Measurements from ENCODE around the gene RXRG. TPM values are rescaled to one million over a fixed set of nuclear protein-coding genes. Genes with fewer than 3 reads are reported as not detected.
A peak's percentile ranks its signal among the peaks of the same experiment; 100 is the strongest.

The RXRG gene
- total and polyA plus RNA-seq, 4 donors, result 0.23 to 2.2 TPM; not detected in 2

GRCh38 chr1:165409657-165410358, 35.1 kb downstream of the RXRG start:
- intact Hi-C loops (cut with DNase I), result no loop called here
- 61 to 62% methylated on average over 4 of the region's 4 CpGs for WGBS, 2 donors
- no peaks in the 10 kb centered on the region for H3K9me3 ChIP-seq (ENCODE audit: control insufficient read depth, low read length)

GRCh38 chr1:165408518-165408917, 36.4 kb downstream of the RXRG start:
- ATAC-seq (ENCODE audit: low FRiP score) (peak; percentile 62), DNase-seq (no peak)
- Histone ChIP-seq H3K4me3 (ENCODE audit: low read length in 2 of 2) (no peak overlapping the region), H3K9me3 (ENCODE audit: control insufficient read depth, low read length) (no peaks in the 10 kb centered on the region), H3K27me3 (ENCODE audit: control insufficient read depth in 1 of 2, insufficient read depth in 2 of 2, low read length in 1 of 2) (no peaks in the 10 kb centered on the region), H3K27ac (ENCODE audit: low read depth in 1 of 2, low read length in 2 of 2) (no peak overlapping the region), H3K36me3 (ENCODE audit: control insufficient read depth in 1 of 2, insufficient read depth in 2 of 2, low read length in 1 of 2) (no peaks in the 10 kb centered on the region), H3K4me1 (ENCODE audit: control insufficient read depth in 1 of 2, insufficient read depth in 2 of 2, low read length in 2 of 2) (no peaks in the 10 kb centered on the region)
- WGBS, 2 donors, result 56 to 57% methylated on average over 6 of the region's 6 CpGs
- intact Hi-C loops (cut with DNase I), result no loop called here

More at GRCh38 chr1:165409657-165410358, 35.1 kb downstream of the RXRG start:
- DNase-seq, result no peak
- H3K27me3 ChIP-seq (ENCODE audit: control insufficient read depth in 1 of 2, insufficient read depth in 2 of 2, low read length in 1 of 2), result no peaks in the 10 kb centered on the region
- no peak overlapping the region for H3K4me3 ChIP-seq (ENCODE audit: low read length in 2 of 2)
- H3K27ac ChIP-seq (ENCODE audit: low read depth in 1 of 2, low read length in 2 of 2), result no peak overlapping the region
- H3K36me3 ChIP-seq (ENCODE audit: control insufficient read depth in 1 of 2, insufficient read depth in 2 of 2, low read length in 1 of 2), result no peaks in the 10 kb centered on the region
- no peak for ATAC-seq (ENCODE audit: low FRiP score)
- no peaks in the 10 kb centered on the region for H3K4me1 ChIP-seq (ENCODE audit: control insufficient read depth in 1 of 2, insufficient read depth in 2 of 2, low read length in 2 of 2)

- H3K4me1 ChIP-seq (ENCODE audit: control insufficient read depth in 1 of 2, insufficient read depth in 2 of 2, low read length in 2 of 2), result no peaks in the 10 kb centered on the region
- no peak for ATAC-seq (ENCODE audit: low FRiP score)
- intact Hi-C loops (cut with DNase I), result no loop called here
- no peak overlapping the region for H3K27ac ChIP-seq (ENCODE audit: low read depth in 1 of 2, low read length in 2 of 2)
- 91% methylated on average over 4 of the region's 4 CpGs for WGBS, 2 donors
- no peaks in the 10 kb centered on the region for H3K9me3 ChIP-seq (ENCODE audit: control insufficient read depth, low read length)
- H3K36me3 ChIP-seq (ENCODE audit: control insufficient read depth in 1 of 2, insufficient read depth in 2 of 2, low read length in 1 of 2), result no peaks in the 10 kb centered on the region
- H3K27me3 ChIP-seq (ENCODE audit: control insufficient read depth in 1 of 2, insufficient read depth in 2 of 2, low read length in 1 of 2), result no peaks in the 10 kb centered on the region
- H3K4me3 ChIP-seq (ENCODE audit: low read length in 2 of 2), result no peak overlapping the region
- DNase-seq, result no peak
Measured at GRCh38 chr1:165407398-165407797, 37.5 kb downstream of the RXRG start.

GRCh38 chr1:165403835-165404482, 41.0 kb downstream of the RXRG start:
- WGBS, 2 donors, result 23 to 27% methylated on average over 3 of the region's 3 CpGs
- H3K27ac ChIP-seq (ENCODE audit: low read depth in 1 of 2, low read length in 2 of 2), result no peak overlapping the region
- H3K27me3 ChIP-seq (ENCODE audit: control insufficient read depth in 1 of 2, insufficient read depth in 2 of 2, low read length in 1 of 2), result no peaks in the 10 kb centered on the region
- intact Hi-C loops (cut with DNase I), result no loop called here
- ATAC-seq (ENCODE audit: low FRiP score) (no peak), DNase-seq (no peak)
- no peaks in the 10 kb centered on the region for H3K4me1 ChIP-seq (ENCODE audit: control insufficient read depth in 1 of 2, insufficient read depth in 2 of 2, low read length in 2 of 2)
- H3K36me3 ChIP-seq (ENCODE audit: control insufficient read depth in 1 of 2, insufficient read depth in 2 of 2, low read length in 1 of 2), result no peaks in the 10 kb centered on the region
- no peak overlapping the region for H3K4me3 ChIP-seq (ENCODE audit: low read length in 2 of 2)
- H3K9me3 ChIP-seq (ENCODE audit: control insufficient read depth, low read length), result no peaks in the 10 kb centered on the region

GRCh38 chr1:165402517-165403111, 42.3 kb downstream of the RXRG start:
- no peak overlapping the region for H3K27ac ChIP-seq (ENCODE audit: low read depth in 1 of 2, low read length in 2 of 2)
- 89% methylated on average over 4 of the region's 4 CpGs for WGBS, 2 donors
- no peak overlapping the region for H3K4me3 ChIP-seq (ENCODE audit: low read length in 2 of 2)
- intact Hi-C loops (cut with DNase I), result no loop called here
- no peaks in the 10 kb centered on the region for H3K9me3 ChIP-seq (ENCODE audit: control insufficient read depth, low read length)
- H3K27me3 ChIP-seq (ENCODE audit: control insufficient read depth in 1 of 2, insufficient read depth in 2 of 2, low read length in 1 of 2), result no peaks in the 10 kb centered on the region
- no peaks in the 10 kb centered on the region for H3K36me3 ChIP-seq (ENCODE audit: control insufficient read depth in 1 of 2, insufficient read depth in 2 of 2, low read length in 1 of 2)
- no peak for ATAC-seq (ENCODE audit: low FRiP score)
- no peak for DNase-seq
- no peaks in the 10 kb centered on the region for H3K4me1 ChIP-seq (ENCODE audit: control insufficient read depth in 1 of 2, insufficient read depth in 2 of 2, low read length in 2 of 2)

- H3K36me3 ChIP-seq (ENCODE audit: control insufficient read depth in 1 of 2, insufficient read depth in 2 of 2, low read length in 1 of 2), result no peaks in the 10 kb centered on the region
- no peaks in the 10 kb centered on the region for H3K9me3 ChIP-seq (ENCODE audit: control insufficient read depth, low read length)
- peaks cover 0 to 3% of the 10 kb centered on the region in 2 donors for H3K4me1 ChIP-seq (ENCODE audit: control insufficient read depth in 1 of 2, insufficient read depth in 2 of 2, low read length in 2 of 2)
- peak in 1 of 2 donors; percentile 61 for DNase-seq
- ATAC-seq (ENCODE audit: low FRiP score), result peak; percentile 77
- intact Hi-C loops (cut with DNase I), result loop anchor here (10.0 kb wide), 1 partner anchor 517 kb away; no protein-coding TSS in a partner anchor
- H3K4me3 ChIP-seq (ENCODE audit: low read length in 2 of 2), result no peak overlapping the region
- 30 to 38% methylated on average over 4 of the region's 4 CpGs for WGBS, 2 donors
- no peaks in the 10 kb centered on the region for H3K27me3 ChIP-seq (ENCODE audit: control insufficient read depth in 1 of 2, insufficient read depth in 2 of 2, low read length in 1 of 2)
- no peak overlapping the region for H3K27ac ChIP-seq (ENCODE audit: low read depth in 1 of 2, low read length in 2 of 2)
Measured at GRCh38 chr1:165397944-165398343, 47.0 kb downstream of the RXRG start.

- H3K27me3 ChIP-seq (ENCODE audit: control insufficient read depth in 1 of 2, insufficient read depth in 2 of 2, low read length in 1 of 2), result no peaks in the 10 kb centered on the region
- H3K4me3 ChIP-seq (ENCODE audit: low read length in 2 of 2), result no peak overlapping the region
- 92 to 93% methylated on average over 4 of the region's 4 CpGs for WGBS, 2 donors
- H3K36me3 ChIP-seq (ENCODE audit: control insufficient read depth in 1 of 2, insufficient read depth in 2 of 2, low read length in 1 of 2), result no peaks in the 10 kb centered on the region
- ATAC-seq (ENCODE audit: low FRiP score), result no peak
- H3K9me3 ChIP-seq (ENCODE audit: control insufficient read depth, low read length), result no peaks in the 10 kb centered on the region
- no peak for DNase-seq
- no peak overlapping the region for H3K27ac ChIP-seq (ENCODE audit: low read depth in 1 of 2, low read length in 2 of 2)
- intact Hi-C loops (cut with DNase I), result loop anchor here (10.0 kb wide), 1 partner anchor 519 kb away; no protein-coding TSS in a partner anchor
- H3K4me1 ChIP-seq (ENCODE audit: control insufficient read depth in 1 of 2, insufficient read depth in 2 of 2, low read length in 2 of 2), result peaks cover 0 to 3% of the 10 kb centered on the region in 2 donors
Measured at GRCh38 chr1:165395901-165396300, 49.0 kb downstream of the RXRG start.

GRCh38 chr1:165395478-165395877, 49.4 kb downstream of the RXRG start:
- Histone ChIP-seq H3K9me3 (ENCODE audit: control insufficient read depth, low read length) (no peaks in the 10 kb centered on the region), H3K27ac (ENCODE audit: low read depth in 1 of 2, low read length in 2 of 2) (no peak overlapping the region), H3K36me3 (ENCODE audit: control insufficient read depth in 1 of 2, insufficient read depth in 2 of 2, low read length in 1 of 2) (no peaks in the 10 kb centered on the region), H3K4me1 (ENCODE audit: control insufficient read depth in 1 of 2, insufficient read depth in 2 of 2, low read length in 2 of 2) (peaks cover 0 to 3% of the 10 kb centered on the region in 2 donors), H3K27me3 (ENCODE audit: control insufficient read depth in 1 of 2, insufficient read depth in 2 of 2, low read length in 1 of 2) (no peaks in the 10 kb centered on the region), H3K4me3 (ENCODE audit: low read length in 2 of 2) (no peak overlapping the region)
- DNase-seq (no peak), ATAC-seq (ENCODE audit: low FRiP score) (no peak)
- intact Hi-C loops (cut with DNase I), result loop anchor here (10.0 kb wide), 1 partner anchor 519 kb away; no protein-coding TSS in a partner anchor
